H9 (cell line): Measurements from ENCODE around the gene CHMP4B. TPM values are rescaled to one million over a fixed set of nuclear protein-coding genes. Genes with fewer than 3 reads are reported as not detected.

Experiments
- DNase-seq: peaks from one replicate; pipeline ENCODE4 v3.0.0-alpha.2; 2017
- H2AFZ ChIP-seq: one replicate; pipeline ENCODE4 v1.6.1; 2013; ENCODE audit warnings: mild to moderate bottlenecking, low read length, control low read depth, moderate library complexity
- H2AK5ac ChIP-seq: 2 replicates; pipeline ENCODE4 v1.6.1; 2013; ENCODE audit warnings: low read length, control low read depth, mixed read lengths; ENCODE audit not compliant: insufficient read length
- H2BK120ac ChIP-seq: one replicate; pipeline ENCODE4 v1.6.1; 2013; ENCODE audit warnings: low read depth, mild to moderate bottlenecking, low read length, control low read depth, inconsistent platforms; ENCODE audit not compliant: poor library complexity, severe bottlenecking
- H2BK12ac ChIP-seq: 2 replicates; pipeline ENCODE4 v1.6.1; 2013; ENCODE audit warnings: low read length, control low read depth, mixed read lengths, low read depth; ENCODE audit not compliant: insufficient read length
- H2BK15ac ChIP-seq: 2 replicates; pipeline ENCODE4 v1.6.1; 2013; ENCODE audit warnings: low read depth, low read length, control low read depth
- H2BK20ac ChIP-seq: one replicate; pipeline ENCODE4 v1.6.1; 2013; ENCODE audit warnings: low read depth, mild to moderate bottlenecking, low read length, control low read depth, inconsistent platforms; ENCODE audit not compliant: poor library complexity, severe bottlenecking
- H2BK5ac ChIP-seq: 2 replicates; pipeline ENCODE4 v1.6.1; 2013; ENCODE audit warnings: low read length, control low read depth, mixed read lengths; ENCODE audit not compliant: insufficient read length
- H3K14ac ChIP-seq: 2 replicates; pipeline ENCODE4 v1.6.1; 2013; ENCODE audit warnings: low read length, control low read depth; ENCODE audit not compliant: insufficient read depth
- H3K18ac ChIP-seq: 2 replicates; pipeline ENCODE4 v1.6.1; 2013; ENCODE audit warnings: low read depth, mild to moderate bottlenecking, mixed read lengths, low read length, control low read depth; ENCODE audit not compliant: insufficient read length
- H3K23ac ChIP-seq: 2 replicates; pipeline ENCODE4 v1.6.1; 2013; ENCODE audit warnings: low read length, control low read depth, mixed read lengths, low read depth; ENCODE audit not compliant: insufficient read length
- H3K23me2 ChIP-seq: 2 replicates; pipeline ENCODE4 v1.6.1; 2013; ENCODE audit warnings: low read depth, mild to moderate bottlenecking, mixed read lengths, low read length, control low read depth; ENCODE audit not compliant: insufficient read length, poor library complexity, severe bottlenecking
- H3K27ac ChIP-seq: 2 replicates; pipeline ENCODE4 v1.5.1; 2013; ENCODE audit warnings: low read length, control low read depth, mixed read lengths, low read depth; ENCODE audit not compliant: insufficient read length
- H3K27me3 ChIP-seq: 2 replicates; pipeline ENCODE4 v1.6.1; 2013; ENCODE audit warnings: low read length, control low read depth, inconsistent platforms; ENCODE audit not compliant: insufficient read depth
- H3K4ac ChIP-seq: 2 replicates; pipeline ENCODE4 v1.6.1; 2013; ENCODE audit warnings: low read depth, mild to moderate bottlenecking, control low read depth, inconsistent platforms, low read length, moderate library complexity
- H3K4me1 ChIP-seq: 2 replicates; pipeline ENCODE4 v1.6.1; 2013; ENCODE audit warnings: low read length, control low read depth, inconsistent platforms; ENCODE audit not compliant: insufficient read depth
- H3K4me2 ChIP-seq: 2 replicates; pipeline ENCODE4 v1.6.1; 2013; ENCODE audit warnings: low read length, control low read depth, mixed read lengths; ENCODE audit not compliant: insufficient read length, insufficient read depth
- H3K56ac ChIP-seq: 2 replicates; pipeline ENCODE4 v1.6.1; 2013; ENCODE audit warnings: low read depth, mild to moderate bottlenecking, mixed read lengths, low read length, control low read depth; ENCODE audit not compliant: insufficient read length
- H3K79me1 ChIP-seq: 2 replicates; pipeline ENCODE4 v1.6.1; 2013; ENCODE audit warnings: low read depth, mild to moderate bottlenecking, moderate library complexity, low read length, control low read depth, inconsistent platforms; ENCODE audit not compliant: insufficient read depth, poor library complexity, severe bottlenecking
- H3K79me2 ChIP-seq: 2 replicates; pipeline ENCODE4 v1.6.1; 2013; ENCODE audit warnings: low read length, control low read depth, inconsistent platforms; ENCODE audit not compliant: insufficient read depth
- H3K9ac ChIP-seq: 2 replicates; pipeline ENCODE4 v1.6.1; 2013; ENCODE audit warnings: low read length, control low read depth, mixed read lengths; ENCODE audit not compliant: insufficient read length; ENCODE audit errors: extremely low read depth
- H3K9me3 ChIP-seq: one replicate; pipeline ENCODE4 v1.6.1; 2013; ENCODE audit warnings: low read depth, low read length, inconsistent platforms; ENCODE audit not compliant: control insufficient read depth
- H3T11ph ChIP-seq: one replicate; pipeline ENCODE4 v1.6.1; 2013; ENCODE audit warnings: mild to moderate bottlenecking, low read length, control low read depth, inconsistent platforms
- H4K20me1 ChIP-seq: one replicate; pipeline ENCODE4 v1.6.1; 2013; ENCODE audit not compliant: control insufficient read depth, insufficient read length, insufficient read depth
- H4K5ac ChIP-seq: 2 replicates; pipeline ENCODE4 v1.6.1; 2013; ENCODE audit warnings: low read depth, mild to moderate bottlenecking, mixed read lengths, low read length, control low read depth; ENCODE audit not compliant: insufficient read length
- H4K8ac ChIP-seq: replicated peaks from 2 replicates; pipeline ENCODE4 v1.6.1; 2013; ENCODE audit warnings: low read length, control low read depth, mixed read lengths, low read depth; ENCODE audit not compliant: insufficient read length
- H4K91ac ChIP-seq: 2 replicates; pipeline ENCODE4 v1.6.1; 2013; ENCODE audit warnings: low read depth, mild to moderate bottlenecking, moderate library complexity, mixed read lengths, low read length, control low read depth; ENCODE audit not compliant: insufficient read length
- H3K27ac Mint-ChIP-seq, 3 experiments: 2 replicates in 2 of 3; 3 replicates in 1 of 3; pipeline ENCODE4 v1.8.0; 2020 to 2021; ENCODE audit warnings: mixed read lengths in 3 of 3, mild to moderate bottlenecking in 1 of 3, moderate library complexity in 1 of 3
- H3K27me3 Mint-ChIP-seq: 2 replicates; pipeline ENCODE4 v1.8.0; 2021; ENCODE audit warnings: low read depth, mild to moderate bottlenecking, moderate library complexity, mixed read lengths
- H3K36me3 Mint-ChIP-seq, 3 experiments: 2 replicates in 2 of 3; 3 replicates in 1 of 3; pipeline ENCODE4 v1.8.0; 2020 to 2021; ENCODE audit warnings: low read depth in 3 of 3, mixed read lengths in 3 of 3; ENCODE audit not compliant: insufficient read depth in 1 of 3
- H3K4me1 Mint-ChIP-seq, 2 experiments: 2 replicates each; pipeline ENCODE4 v1.8.0; 2020; ENCODE audit warnings: mixed read lengths in 2 of 2
- H3K4me3 Mint-ChIP-seq, 2 experiments: 2 replicates in 1 of 2; 3 replicates in 1 of 2; pipeline ENCODE4 v1.8.0; 2020 to 2021; ENCODE audit warnings: mild to moderate bottlenecking in 2 of 2, mixed read lengths in 2 of 2, moderate library complexity in 1 of 2
- H3K9me3 Mint-ChIP-seq, 2 experiments: 2 replicates in 1 of 2; 3 replicates in 1 of 2; pipeline ENCODE4 v1.8.0; 2020; ENCODE audit warnings: mild to moderate bottlenecking in 2 of 2, mixed read lengths in 2 of 2, moderate library complexity in 1 of 2
- CTCF ChIP-seq: fragments of 200-600 bp; sonication (generic); conservative IDR thresholded peaks from 3 replicates; pipeline ENCODE4 v1.8.0; 2021; ENCODE audit warnings: antibody characterized with exemption, mild to moderate bottlenecking
- WGBS: extraction: QIAGEN DNeasy Blood & Tissue Kit; methylation state at CpG from one replicate; pipeline ENCODE4 v1.1.7; 2013; ENCODE audit warnings: missing lambda C conversion rate, low lambda C conversion rate, mixed read lengths; ENCODE audit not compliant: insufficient read length; ENCODE audit errors: extremely low coverage; 5-methylcytosine and 5-hydroxymethylcytosine counted together
- total RNA-seq: library from RNA; stranded (reverse); gene quantifications from 2 replicates; pipeline ENCODE4 v1.2.1, GENCODE V29; 2021

CHMP4B gene
- total RNA-seq, 1 experiment from 2014 or later: 94.9 TPM

DNA sequence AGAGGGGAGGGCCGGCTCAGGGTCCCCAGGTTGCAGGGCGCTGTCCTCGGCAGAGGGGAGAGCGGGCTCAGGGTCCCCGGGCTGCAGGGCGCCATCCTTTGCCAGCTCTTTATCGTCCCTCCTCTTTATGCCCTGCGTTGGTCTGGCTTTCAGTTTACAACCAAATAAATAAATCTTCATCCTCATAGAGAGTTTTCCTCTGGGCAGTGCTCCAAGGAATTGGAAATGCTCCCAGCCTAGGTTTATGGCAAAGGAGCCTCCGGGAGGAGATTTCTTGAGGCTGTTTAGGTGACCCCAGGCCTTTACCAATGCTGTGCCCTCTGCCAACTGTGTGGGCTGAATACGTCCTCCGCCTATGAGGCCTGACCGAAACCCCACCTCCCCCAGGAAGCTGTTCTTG, 60.2 kb downstream of the CHMP4B start:
- Histone ChIP-seq H3K27me3 (no peaks in the 10 kb centered on the region), H3K79me2 (no peaks in the 10 kb centered on the region), H3K79me1 (no peaks in the 10 kb centered on the region), H2BK12ac (no peak overlapping the region), H3K4me2 (no peak overlapping the region), H2BK120ac (no peak overlapping the region), H4K8ac (no peak overlapping the region), H3K14ac (no peak overlapping the region), H3K23me2 (no peaks in the 10 kb centered on the region), H3K4ac (no peak overlapping the region), H3K23ac (no peak overlapping the region), H3K9me3 (no peaks in the 10 kb centered on the region), H2AK5ac (no peak overlapping the region), H3K27ac (no peak overlapping the region), H3K56ac (no peak overlapping the region), H2BK15ac (no peak overlapping the region), H3K18ac (no peak overlapping the region), H3K9ac (no peak overlapping the region), H4K20me1 (no peaks in the 10 kb centered on the region), H4K91ac (no peak overlapping the region), H3K4me1 (no peaks in the 10 kb centered on the region), H2BK5ac (no peak overlapping the region), H3T11ph (no peak overlapping the region), H4K5ac (no peak overlapping the region), H2BK20ac (no peak overlapping the region), H2AFZ (no peak overlapping the region)
- H3K27me3 Mint-ChIP-seq: peaks cover 3% of the 10 kb centered on the region; the same call in 1 of the 2 replicates
- no peak overlapping the region for H3K27ac Mint-ChIP-seq
- DNase-seq: no peak
- H3K36me3 Mint-ChIP-seq: peaks cover 0 to 2% (median 0%) of the 10 kb centered on the region in 3 experiments; a peak in 1 of 7 replicates
- H3K9me3 Mint-ChIP-seq: no peaks in the 10 kb centered on the region
- no peak overlapping the region for H3K4me3 Mint-ChIP-seq
- peaks cover 10 to 15% of the 10 kb centered on the region in 2 experiments for H3K4me1 Mint-ChIP-seq
- no CpG with 5 or more reads among the region's 12 CpGs for WGBS
- no peak for TF ChIP-seq CTCF
